ENCODE measurements around the gene EPX.

- no peak for TF ChIP-seq CTCF (conservative IDR thresholded peaks at IDR 0.05; ENCODE audit: low read depth, low read length)
- no peak for TF ChIP-seq EZH2 (IDR thresholded peaks at IDR 0.05; ENCODE audit: borderline replicate concordance, low read depth, low read length, poor library complexity, severe bottlenecking)
These were observed 1.2 kb upstream of the EPX start for GRCh38 chr17:58191241-58191896.

Measured in A673 (cell line).